Measurements from ENCODE around the gene ATP6V0A1. TPM values are rescaled to one million over a fixed set of nuclear protein-coding genes. Genes with fewer than 3 reads are reported as not detected.

The ATP6V0A1 gene
- total RNA-seq, 1 donor from 2014 or later, result 69.4 TPM

DNA sequence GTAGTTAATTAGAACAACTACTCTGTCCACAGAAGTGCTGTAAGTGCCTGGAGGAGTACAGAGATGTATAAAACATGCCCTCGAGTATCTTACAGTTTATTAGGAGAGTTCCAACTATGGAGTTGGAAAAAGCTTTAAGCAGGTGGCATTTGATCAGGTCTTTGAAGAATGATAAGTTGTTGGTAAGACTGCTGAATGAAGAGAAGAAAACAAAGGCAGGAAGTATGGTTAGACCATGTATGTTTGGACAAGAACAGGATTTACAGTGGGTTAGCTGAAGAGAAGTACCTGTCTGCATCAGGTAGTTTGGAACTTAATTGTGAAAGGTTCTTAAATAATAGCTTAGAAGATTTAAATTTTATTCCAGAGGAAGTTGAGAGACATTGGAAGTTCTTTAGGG is 29.4 kb downstream of the ATP6V0A1 start:
- H3K27ac Mint-ChIP-seq, result no peak overlapping the region
- TF ChIP-seq, protein P1, sequence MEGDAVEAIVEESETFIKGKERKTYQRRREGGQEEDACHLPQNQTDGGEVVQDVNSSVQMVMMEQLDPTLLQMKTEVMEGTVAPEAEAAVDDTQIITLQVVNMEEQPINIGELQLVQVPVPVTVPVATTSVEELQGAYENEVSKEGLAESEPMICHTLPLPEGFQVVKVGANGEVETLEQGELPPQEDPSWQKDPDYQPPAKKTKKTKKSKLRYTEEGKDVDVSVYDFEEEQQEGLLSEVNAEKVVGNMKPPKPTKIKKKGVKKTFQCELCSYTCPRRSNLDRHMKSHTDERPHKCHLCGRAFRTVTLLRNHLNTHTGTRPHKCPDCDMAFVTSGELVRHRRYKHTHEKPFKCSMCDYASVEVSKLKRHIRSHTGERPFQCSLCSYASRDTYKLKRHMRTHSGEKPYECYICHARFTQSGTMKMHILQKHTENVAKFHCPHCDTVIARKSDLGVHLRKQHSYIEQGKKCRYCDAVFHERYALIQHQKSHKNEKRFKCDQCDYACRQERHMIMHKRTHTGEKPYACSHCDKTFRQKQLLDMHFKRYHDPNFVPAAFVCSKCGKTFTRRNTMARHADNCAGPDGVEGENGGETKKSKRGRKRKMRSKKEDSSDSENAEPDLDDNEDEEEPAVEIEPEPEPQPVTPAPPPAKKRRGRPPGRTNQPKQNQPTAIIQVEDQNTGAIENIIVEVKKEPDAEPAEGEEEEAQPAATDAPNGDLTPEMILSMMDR (conservative IDR thresholded peaks at IDR 0.05), result no peak
- H3K27me3 Mint-ChIP-seq, result no peaks in the 10 kb centered on the region
- H3K36me3 Mint-ChIP-seq, result peaks cover 25% of the 10 kb centered on the region
- H3K4me3 Mint-ChIP-seq, result no peak overlapping the region
- H3K4me1 Mint-ChIP-seq (ENCODE audit: unreplicated experiment), result no peaks in the 10 kb centered on the region
- DNase-seq (ENCODE audit: extremely low spot score, unreplicated experiment), result no peak
- H3K9me3 Mint-ChIP-seq, result no peaks in the 10 kb centered on the region

DNA sequence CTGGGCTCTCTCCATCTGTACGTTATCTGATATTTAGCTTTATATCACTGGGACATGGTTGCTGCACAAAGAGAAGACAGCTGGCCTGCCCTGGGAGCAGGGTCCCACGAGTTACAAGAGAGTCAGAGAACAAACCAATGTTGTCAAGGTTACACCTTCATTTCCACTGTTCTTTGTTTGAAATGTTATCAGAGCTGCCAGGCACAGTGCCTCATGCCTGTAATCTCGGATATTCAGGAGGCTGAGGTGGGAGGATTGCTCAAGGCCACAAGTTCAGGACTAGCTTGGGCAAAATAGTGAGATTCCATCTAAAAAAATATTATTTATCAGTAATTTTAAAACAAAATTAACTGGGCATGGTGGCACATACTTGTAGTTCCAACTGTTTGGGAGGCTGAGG is 34.6 kb downstream of the ATP6V0A1 start:
- Mint-ChIP-seq H3K4me3 (no peak overlapping the region), H3K4me1 (ENCODE audit: unreplicated experiment) (peaks cover 7% of the 10 kb centered on the region), H3K9me3 (no peaks in the 10 kb centered on the region), H3K36me3 (peaks cover 13% of the 10 kb centered on the region), H3K27me3 (no peaks in the 10 kb centered on the region), H3K27ac (no peak overlapping the region)
- TF ChIP-seq, protein P1 (conservative IDR thresholded peaks at IDR 0.05), result no peak
- no peak for DNase-seq (ENCODE audit: extremely low spot score, unreplicated experiment)

DNA sequence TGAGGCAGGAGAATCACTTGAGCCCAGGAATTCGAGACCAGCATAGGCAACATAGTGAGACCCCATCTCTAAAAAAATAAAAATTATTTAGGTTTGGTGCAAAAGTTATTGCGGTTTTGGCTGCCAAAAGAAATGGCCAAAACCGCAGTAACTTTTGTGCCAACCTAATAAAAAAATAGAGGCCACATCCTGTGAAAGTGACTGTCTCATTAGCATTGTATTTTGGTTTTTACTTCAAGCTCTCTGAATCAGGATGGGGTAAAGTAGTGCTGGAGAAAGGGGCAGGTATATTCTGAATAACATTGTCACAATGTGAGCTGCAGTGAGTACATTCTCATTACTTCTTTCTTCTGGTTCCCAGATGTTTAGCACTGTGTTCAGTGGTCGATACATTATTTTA is 36.0 kb downstream of the ATP6V0A1 start:
- H3K36me3 Mint-ChIP-seq, result peaks cover 11% of the 10 kb centered on the region
- TF ChIP-seq, protein P1 (conservative IDR thresholded peaks at IDR 0.05), result no peak
- no peak for DNase-seq (ENCODE audit: extremely low spot score, unreplicated experiment)
- no peak overlapping the region for H3K27ac Mint-ChIP-seq
- H3K27me3 Mint-ChIP-seq, result no peaks in the 10 kb centered on the region
- peaks cover 7% of the 10 kb centered on the region for H3K4me1 Mint-ChIP-seq (ENCODE audit: unreplicated experiment)
- H3K4me3 Mint-ChIP-seq, result no peak overlapping the region
- no peaks in the 10 kb centered on the region for H3K9me3 Mint-ChIP-seq

DNA sequence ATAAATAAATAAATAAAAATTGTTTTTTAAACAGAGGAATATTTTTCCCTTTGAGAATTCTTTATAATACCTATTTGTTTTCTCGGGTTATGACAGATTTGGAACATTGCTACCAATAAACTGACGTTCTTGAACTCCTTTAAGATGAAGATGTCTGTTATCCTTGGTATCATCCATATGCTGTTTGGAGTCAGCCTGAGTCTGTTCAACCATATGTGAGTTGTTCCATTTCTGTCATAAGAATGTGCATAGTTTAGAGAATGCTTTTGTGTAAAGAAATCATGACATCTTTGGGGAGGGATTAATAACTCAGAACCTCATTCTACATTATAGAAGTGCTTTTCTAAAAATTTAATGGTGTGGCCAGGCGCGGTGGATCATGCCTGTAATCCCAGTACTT is 40.1 kb downstream of the ATP6V0A1 start:
- peaks cover 18% of the 10 kb centered on the region for H3K36me3 Mint-ChIP-seq
- peaks cover 7% of the 10 kb centered on the region for H3K4me1 Mint-ChIP-seq (ENCODE audit: unreplicated experiment)
- no peak overlapping the region for H3K4me3 Mint-ChIP-seq
- no peaks in the 10 kb centered on the region for H3K27me3 Mint-ChIP-seq
- TF ChIP-seq, protein P1 (conservative IDR thresholded peaks at IDR 0.05), result no peak
- no peaks in the 10 kb centered on the region for H3K9me3 Mint-ChIP-seq
- DNase-seq (ENCODE audit: extremely low spot score, unreplicated experiment), result no peak
- no peak overlapping the region for H3K27ac Mint-ChIP-seq

DNA sequence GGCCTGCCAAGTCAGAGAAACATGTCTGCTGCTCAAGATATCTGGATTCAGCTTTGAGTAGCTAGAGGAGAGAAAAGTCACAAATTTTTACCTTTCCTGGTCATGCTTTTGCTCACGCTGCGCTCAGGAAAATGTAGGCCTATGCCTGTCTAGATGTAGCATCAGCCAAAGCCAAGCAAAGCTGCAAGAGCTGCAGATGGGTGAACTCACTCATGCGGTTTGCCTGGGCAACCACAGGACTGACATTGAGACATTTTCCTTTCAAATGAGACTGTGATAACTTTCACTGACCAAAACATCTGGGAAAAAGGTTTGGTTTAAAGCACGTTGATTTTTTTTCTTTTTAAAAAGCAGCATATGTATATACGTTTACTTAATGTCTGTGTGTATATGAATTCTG is 43.4 kb downstream of the ATP6V0A1 start:
- no peaks in the 10 kb centered on the region for H3K9me3 Mint-ChIP-seq
- H3K4me3 Mint-ChIP-seq, result no peak overlapping the region
- H3K36me3 Mint-ChIP-seq, result peaks cover 20% of the 10 kb centered on the region
- H3K27me3 Mint-ChIP-seq, result no peaks in the 10 kb centered on the region
- no peak overlapping the region for H3K27ac Mint-ChIP-seq
- H3K4me1 Mint-ChIP-seq (ENCODE audit: unreplicated experiment), result peaks cover 6% of the 10 kb centered on the region
- TF ChIP-seq, protein P1 (conservative IDR thresholded peaks at IDR 0.05), result no peak
- DNase-seq (ENCODE audit: extremely low spot score, unreplicated experiment), result no peak

DNA sequence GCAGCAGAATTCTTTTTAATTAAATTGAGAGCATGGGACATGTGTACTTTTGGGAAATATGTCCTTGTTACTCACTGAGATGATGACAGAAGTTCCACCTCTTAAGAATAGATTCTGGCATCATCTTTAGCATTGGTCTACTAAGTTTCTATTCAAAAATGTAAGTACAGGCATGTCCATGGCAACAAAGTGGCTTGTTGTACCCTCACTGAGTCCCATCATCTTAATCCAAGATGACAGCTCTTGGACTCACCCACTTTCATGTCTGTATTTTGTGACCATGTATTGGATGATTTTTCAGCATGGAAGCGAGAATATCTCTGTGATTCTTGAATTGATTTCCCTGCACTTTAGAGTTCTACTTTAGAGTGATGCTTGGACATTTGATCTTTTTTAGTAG is 44.2 kb downstream of the ATP6V0A1 start:
- Mint-ChIP-seq H3K36me3 (peaks cover 23% of the 10 kb centered on the region), H3K27me3 (no peaks in the 10 kb centered on the region), H3K4me3 (no peak overlapping the region), H3K9me3 (no peaks in the 10 kb centered on the region), H3K27ac (no peak overlapping the region), H3K4me1 (ENCODE audit: unreplicated experiment) (peaks cover 6% of the 10 kb centered on the region)
- no peak for DNase-seq (ENCODE audit: extremely low spot score, unreplicated experiment)
- TF ChIP-seq, protein P1 (conservative IDR thresholded peaks at IDR 0.05), result no peak
